SK-N-SH (cell line): ENCODE measurements around the gene STXBP6. TPM values are rescaled to one million over a fixed set of nuclear protein-coding genes. Genes with fewer than 3 reads are reported as not detected.

ENCODE experiments used
- CTCF ChIA-PET: fragments of 300-600, 350-600 bp; formaldehyde crosslinking; extraction: SDS; loops from one replicate; lab custom pipeline; 2021; lab: Yijun Ruan, JAX
- POLR2A ChIA-PET: fragments of 350-600 bp; sonication (Branson Sonifier 250); formaldehyde crosslinking; extraction: SDS; loops from one replicate; lab custom pipeline; 2020; ENCODE audit warnings: antibody characterized with exemption, inconsistent platforms; lab: Yijun Ruan, JAX
- DNase-seq: peaks from one replicate; pipeline ENCODE4 v3.0.0; 2012
- H2AFZ ChIP-seq: fragments of 200-600 bp; sonication (generic); 2 replicates; pipeline ENCODE4 v1.8.1; 2016; ENCODE audit warnings: antibody characterized with exemption, mild to moderate bottlenecking, low read depth
- H3F3A ChIP-seq: fragments of 200-600 bp; sonication (generic); replicated peaks from 2 replicates; pipeline ENCODE3; 2016; ENCODE audit warnings: antibody characterized with exemption, mild to moderate bottlenecking; ENCODE audit not compliant: insufficient read depth
- H3K27ac ChIP-seq, 2 experiments: fragments of 200-500 bp in 1 of 2; fragments of 200-600 bp in 1 of 2; sonication (Bioruptor generic) in 1 of 2; sonication (generic), shearing (Covaris generic) in 1 of 2; 2 replicates each; pipeline versions ENCODE4 v1.5.1 to v1.6.1; 2014 to 2016; ENCODE audit warnings: low read depth in 2 of 2, inconsistent platforms in 1 of 2, low read length in 1 of 2, mild to moderate bottlenecking in 1 of 2, mixed read lengths in 1 of 2
- H3K27me3 ChIP-seq: fragments of 200-600 bp; sonication (generic), shearing (Covaris generic); 2 replicates; pipeline ENCODE4 v1.6.1; 2016; ENCODE audit warnings: mixed run types; ENCODE audit not compliant: insufficient read depth
- H3K36me3 ChIP-seq, 2 experiments: fragments of 200-500 bp in 1 of 2; fragments of 200-600 bp in 1 of 2; sonication (Bioruptor generic) in 1 of 2; sonication (generic) in 1 of 2; replicated peaks in 1 of 2; 2 replicates each; pipeline versions ENCODE3 to v1.5.1; 2014 to 2016; ENCODE audit warnings: low read length in 1 of 2, mild to moderate bottlenecking in 1 of 2; ENCODE audit not compliant: insufficient read depth in 2 of 2, control insufficient read depth in 1 of 2
- H3K4me1 ChIP-seq, 2 experiments: fragments of 200-500 bp in 1 of 2; fragments of 200-600 bp in 1 of 2; sonication (Bioruptor generic) in 1 of 2; sonication (generic), shearing (Covaris generic) in 1 of 2; 2 replicates each; pipeline versions ENCODE4 v1.5.1 to v1.6.1; 2014 to 2016; ENCODE audit warnings: low read depth in 1 of 2, low read length in 1 of 2, mixed run types in 1 of 2; ENCODE audit not compliant: insufficient read depth in 2 of 2, control insufficient read depth in 1 of 2
- H3K4me2 ChIP-seq: fragments of 200-600 bp; sonication (generic), shearing (Covaris generic); 2 replicates; pipeline ENCODE4 v1.6.1; 2017; ENCODE audit warnings: mixed run types
- H3K4me3 ChIP-seq, 2 experiments: fragments of 200-500 bp in 1 of 2; fragments of 200-600 bp in 1 of 2; sonication (Bioruptor generic) in 1 of 2; sonication (generic), shearing (Covaris generic) in 1 of 2; 2 replicates each; pipeline versions ENCODE4 v1.5.1 to v1.8.1; 2014 to 2016; ENCODE audit warnings: low read depth in 2 of 2, inconsistent platforms in 1 of 2, low read length in 1 of 2, mild to moderate bottlenecking in 1 of 2, mixed read lengths in 1 of 2, moderate library complexity in 1 of 2
- H3K79me2 ChIP-seq: fragments of 200-600 bp; sonication (generic); 2 replicates; pipeline ENCODE4 v1.8.1; 2017; ENCODE audit warnings: mild to moderate bottlenecking; ENCODE audit not compliant: insufficient read depth
- H3K9ac ChIP-seq: fragments of 200-600 bp; sonication (generic); 2 replicates; pipeline ENCODE4 v1.6.1; 2017; ENCODE audit warnings: mixed run types
- H3K9me2 ChIP-seq: fragments of 200-600 bp; sonication (generic); 2 replicates; pipeline ENCODE4 v1.6.1; 2017; ENCODE audit warnings: mixed run types
- H3K9me3 ChIP-seq: fragments of 200-600 bp; sonication (generic); 2 replicates; pipeline ENCODE4 v1.6.1; 2017; ENCODE audit warnings: mixed run types, mild to moderate bottlenecking, moderate library complexity
- H4K20me1 ChIP-seq: fragments of 200-600 bp; sonication (generic); 2 replicates; pipeline ENCODE4 v1.6.1; 2017; ENCODE audit warnings: mild to moderate bottlenecking, mixed run types; ENCODE audit not compliant: insufficient read depth
- CHD2 ChIP-seq: fragments of 150-350 bp; IDR thresholded peaks from 2 replicates; pipeline ENCODE4 v1.6.1; 2018; ENCODE audit warnings: low read length; ENCODE audit not compliant: partially characterized antibody
- EP300 ChIP-seq, 2 experiments: IDR thresholded peaks; 2 replicates each; pipeline versions ENCODE4 v1.4.0 to v1.6.1; 2012; ENCODE audit warnings: borderline replicate concordance in 1 of 2, low read depth in 1 of 2, low read length in 1 of 2
- EZH2phosphoT487 ChIP-seq: fragments of 200-600 bp; sonication (generic); IDR thresholded peaks from 2 replicates; pipeline ENCODE4 v1.6.1; 2017; ENCODE audit warnings: low read depth, mixed run types, mild to moderate bottlenecking, antibody characterized with exemption, moderate library complexity, borderline replicate concordance
- FOXM1 ChIP-seq: IDR thresholded peaks from 2 replicates; pipeline ENCODE4 v1.4.0; 2012; ENCODE audit warnings: low read depth, mild to moderate bottlenecking
- GABPA ChIP-seq: IDR thresholded peaks from 2 replicates; pipeline ENCODE4 v1.4.0; 2012; ENCODE audit warnings: low read depth, mild to moderate bottlenecking
- JUND ChIP-seq: IDR thresholded peaks from 2 replicates; pipeline ENCODE4 v1.4.0; 2012
- MXI1 ChIP-seq: IDR thresholded peaks from 2 replicates; pipeline ENCODE4 v1.6.1; 2012; ENCODE audit warnings: mild to moderate bottlenecking, low read depth, low read length, improper control_type of control experiment
- NFIC ChIP-seq: IDR thresholded peaks from 2 replicates; pipeline ENCODE4 v1.4.0; 2012; ENCODE audit warnings: borderline replicate concordance
- PBX3 ChIP-seq: IDR thresholded peaks from 2 replicates; pipeline ENCODE4; 2012
- RCOR1 ChIP-seq: fragments of 150-350 bp; IDR thresholded peaks from 2 replicates; pipeline ENCODE4 v1.6.1; 2017; ENCODE audit warnings: antibody characterized with exemption, low read length
- RXRA ChIP-seq: IDR thresholded peaks from 2 replicates; pipeline ENCODE4 v1.4.0; 2012; ENCODE audit warnings: low read depth, mild to moderate bottlenecking, borderline replicate concordance
- SIN3A ChIP-seq: IDR thresholded peaks from 2 replicates; pipeline ENCODE4 v1.6.1; 2012; ENCODE audit warnings: low read depth, mild to moderate bottlenecking, low read length, moderate library complexity, borderline replicate concordance
- SMC3 ChIP-seq: IDR thresholded peaks from 2 replicates; pipeline ENCODE4 v1.6.1; 2012; ENCODE audit warnings: low read depth, low read length, improper control_type of control experiment
- TCF12 ChIP-seq: IDR thresholded peaks from 2 replicates; pipeline ENCODE4 v1.4.0; 2012
- YY1 ChIP-seq: IDR thresholded peaks from 2 replicates; pipeline ENCODE4 v1.4.0; 2012; ENCODE audit warnings: low read depth, mild to moderate bottlenecking
- ZBTB33 ChIP-seq: IDR thresholded peaks from 2 replicates; pipeline ENCODE4 v1.4.0; 2012; ENCODE audit warnings: low read depth, borderline replicate concordance
- WGBS: methylation state at CpG from one replicate; pipeline ENCODE4 v1.1.6; 2017; ENCODE audit warnings: low lambda C conversion rate; 5-methylcytosine and 5-hydroxymethylcytosine counted together
- polyA plus RNA-seq, 3 experiments: library from polyadenylated mRNA; depleted of rRNA; stranded (reverse); fragments of >200 nt; gene quantifications; 2 replicates each; pipeline ENCODE4 v1.2.3, GENCODE V29; 2012
- TF ChIP-seq, protein P1 (sequence below): IDR thresholded peaks from 2 replicates; pipeline ENCODE4 v1.6.1; 2012; ENCODE audit warnings: mild to moderate bottlenecking, low read depth, low read length, moderate library complexity
- TF ChIP-seq, protein P2 (sequence below): fragments of 200-600 bp; sonication (generic); IDR thresholded peaks from 2 replicates; pipeline ENCODE4 v1.6.1; 2017; ENCODE audit warnings: antibody characterized with exemption, mild to moderate bottlenecking, moderate library complexity
- TF ChIP-seq, protein P3 (sequence below): fragments of 150-350 bp; IDR thresholded peaks from 2 replicates; pipeline ENCODE4 v1.6.1; 2017; ENCODE audit warnings: antibody characterized with exemption, low read length, low read depth, borderline replicate concordance

The STXBP6 gene
- polyA plus RNA-seq, 1 of the 3 experiments (the other 2 are of a cell fraction) = 0.16 TPM

GRCh38 chr14:25090256-25090655 lies 40.3 kb upstream of the STXBP6 start:
- H3F3A ChIP-seq = no peaks in the 10 kb centered on the region
- CTCF ChIA-PET = no interaction called here
- no peaks in the 10 kb centered on the region; the same call in 1 of the 2 replicates for H3K27me3 ChIP-seq
- no peaks in the 10 kb centered on the region for H3K4me1 ChIP-seq
- no peak for DNase-seq
- H3K9ac ChIP-seq = no peak overlapping the region
- TF ChIP-seq SIN3A (no peak), EP300 (IDR thresholded peaks at IDR 0.05; ENCODE audit: borderline replicate concordance in 1 of 2, low read depth in 1 of 2, low read length in 1 of 2) (no peak), MXI1 (no peak), RXRA (no peak), YY1 (no peak)
- TF ChIP-seq, protein P1, sequence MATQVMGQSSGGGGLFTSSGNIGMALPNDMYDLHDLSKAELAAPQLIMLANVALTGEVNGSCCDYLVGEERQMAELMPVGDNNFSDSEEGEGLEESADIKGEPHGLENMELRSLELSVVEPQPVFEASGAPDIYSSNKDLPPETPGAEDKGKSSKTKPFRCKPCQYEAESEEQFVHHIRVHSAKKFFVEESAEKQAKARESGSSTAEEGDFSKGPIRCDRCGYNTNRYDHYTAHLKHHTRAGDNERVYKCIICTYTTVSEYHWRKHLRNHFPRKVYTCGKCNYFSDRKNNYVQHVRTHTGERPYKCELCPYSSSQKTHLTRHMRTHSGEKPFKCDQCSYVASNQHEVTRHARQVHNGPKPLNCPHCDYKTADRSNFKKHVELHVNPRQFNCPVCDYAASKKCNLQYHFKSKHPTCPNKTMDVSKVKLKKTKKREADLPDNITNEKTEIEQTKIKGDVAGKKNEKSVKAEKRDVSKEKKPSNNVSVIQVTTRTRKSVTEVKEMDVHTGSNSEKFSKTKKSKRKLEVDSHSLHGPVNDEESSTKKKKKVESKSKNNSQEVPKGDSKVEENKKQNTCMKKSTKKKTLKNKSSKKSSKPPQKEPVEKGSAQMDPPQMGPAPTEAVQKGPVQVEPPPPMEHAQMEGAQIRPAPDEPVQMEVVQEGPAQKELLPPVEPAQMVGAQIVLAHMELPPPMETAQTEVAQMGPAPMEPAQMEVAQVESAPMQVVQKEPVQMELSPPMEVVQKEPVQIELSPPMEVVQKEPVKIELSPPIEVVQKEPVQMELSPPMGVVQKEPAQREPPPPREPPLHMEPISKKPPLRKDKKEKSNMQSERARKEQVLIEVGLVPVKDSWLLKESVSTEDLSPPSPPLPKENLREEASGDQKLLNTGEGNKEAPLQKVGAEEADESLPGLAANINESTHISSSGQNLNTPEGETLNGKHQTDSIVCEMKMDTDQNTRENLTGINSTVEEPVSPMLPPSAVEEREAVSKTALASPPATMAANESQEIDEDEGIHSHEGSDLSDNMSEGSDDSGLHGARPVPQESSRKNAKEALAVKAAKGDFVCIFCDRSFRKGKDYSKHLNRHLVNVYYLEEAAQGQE = no peak
- TF ChIP-seq, all 33 proteins: peak for 0
- Histone ChIP-seq H3K27ac (no peak overlapping the region), H3K9me3 (no peaks in the 10 kb centered on the region), H3K79me2 (no peaks in the 10 kb centered on the region), H3K9me2 (no peaks in the 10 kb centered on the region), H3K36me3 (no peaks in the 10 kb centered on the region), H4K20me1 (no peaks in the 10 kb centered on the region), H3K4me2 (no peak overlapping the region), H2AFZ (no peak overlapping the region), H3K4me3 (no peak overlapping the region)
- POLR2A ChIA-PET = no interaction called here
- WGBS = 0% methylated on average over 2 of the region's 2 CpGs

DNA sequence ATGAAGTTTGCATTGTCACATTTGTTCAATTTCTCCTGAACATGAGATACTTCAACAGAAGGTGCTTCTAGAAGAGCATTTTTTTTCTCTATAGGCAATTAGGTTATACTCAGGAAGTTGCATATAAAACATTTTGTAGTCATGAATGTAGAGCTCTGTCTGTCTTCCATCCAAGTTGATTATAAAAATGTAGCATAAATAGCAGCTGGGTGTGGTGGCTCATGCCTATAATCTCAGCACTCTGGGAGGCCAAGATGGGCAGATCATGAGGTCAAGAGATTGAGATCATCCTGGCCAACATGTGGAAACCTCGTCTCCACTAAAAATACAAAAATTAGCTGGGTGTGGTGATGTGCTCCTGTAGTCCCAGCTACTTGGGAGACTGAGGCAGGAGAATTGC lies 39.5 kb upstream of the STXBP6 start:
- CTCF ChIA-PET = no interaction called here
- H3K4me3 ChIP-seq = no peak overlapping the region
- TF ChIP-seq SIN3A = no peak
- no peak for TF ChIP-seq GABPA
- TF ChIP-seq FOXM1 = no peak
- TF ChIP-seq, protein P2, sequence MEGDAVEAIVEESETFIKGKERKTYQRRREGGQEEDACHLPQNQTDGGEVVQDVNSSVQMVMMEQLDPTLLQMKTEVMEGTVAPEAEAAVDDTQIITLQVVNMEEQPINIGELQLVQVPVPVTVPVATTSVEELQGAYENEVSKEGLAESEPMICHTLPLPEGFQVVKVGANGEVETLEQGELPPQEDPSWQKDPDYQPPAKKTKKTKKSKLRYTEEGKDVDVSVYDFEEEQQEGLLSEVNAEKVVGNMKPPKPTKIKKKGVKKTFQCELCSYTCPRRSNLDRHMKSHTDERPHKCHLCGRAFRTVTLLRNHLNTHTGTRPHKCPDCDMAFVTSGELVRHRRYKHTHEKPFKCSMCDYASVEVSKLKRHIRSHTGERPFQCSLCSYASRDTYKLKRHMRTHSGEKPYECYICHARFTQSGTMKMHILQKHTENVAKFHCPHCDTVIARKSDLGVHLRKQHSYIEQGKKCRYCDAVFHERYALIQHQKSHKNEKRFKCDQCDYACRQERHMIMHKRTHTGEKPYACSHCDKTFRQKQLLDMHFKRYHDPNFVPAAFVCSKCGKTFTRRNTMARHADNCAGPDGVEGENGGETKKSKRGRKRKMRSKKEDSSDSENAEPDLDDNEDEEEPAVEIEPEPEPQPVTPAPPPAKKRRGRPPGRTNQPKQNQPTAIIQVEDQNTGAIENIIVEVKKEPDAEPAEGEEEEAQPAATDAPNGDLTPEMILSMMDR = no peak
- no peak for TF ChIP-seq TCF12
- TF ChIP-seq EZH2phosphoT487 = no peak
- no peak for TF ChIP-seq PBX3
- no peak for TF ChIP-seq JUND
- TF ChIP-seq, protein P3, sequence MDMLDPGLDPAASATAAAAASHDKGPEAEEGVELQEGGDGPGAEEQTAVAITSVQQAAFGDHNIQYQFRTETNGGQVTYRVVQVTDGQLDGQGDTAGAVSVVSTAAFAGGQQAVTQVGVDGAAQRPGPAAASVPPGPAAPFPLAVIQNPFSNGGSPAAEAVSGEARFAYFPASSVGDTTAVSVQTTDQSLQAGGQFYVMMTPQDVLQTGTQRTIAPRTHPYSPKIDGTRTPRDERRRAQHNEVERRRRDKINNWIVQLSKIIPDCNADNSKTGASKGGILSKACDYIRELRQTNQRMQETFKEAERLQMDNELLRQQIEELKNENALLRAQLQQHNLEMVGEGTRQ = no peak
- no peak for TF ChIP-seq RXRA
- TF ChIP-seq NFIC = no peak
- no peak for TF ChIP-seq CHD2
- no peak for TF ChIP-seq SMC3
- no peak for TF ChIP-seq RCOR1
- no peak for TF ChIP-seq ZBTB33

More for the DNA sequence above, 39.5 kb upstream of the STXBP6 start:
- no peak overlapping the region for H3K27ac ChIP-seq
- POLR2A ChIA-PET = no interaction called here
- no peaks in the 10 kb centered on the region for H3K9me3 ChIP-seq
- no peaks in the 10 kb centered on the region for H3K4me1 ChIP-seq
- no peaks in the 10 kb centered on the region; the same call in 1 of the 2 replicates for H3K27me3 ChIP-seq
- no peaks in the 10 kb centered on the region for H3K79me2 ChIP-seq
- DNase-seq = no peak
- no peak overlapping the region for H3K9ac ChIP-seq
- H3K4me2 ChIP-seq = no peak overlapping the region
- no peak overlapping the region for H2AFZ ChIP-seq
- no peaks in the 10 kb centered on the region for H3K36me3 ChIP-seq
- H4K20me1 ChIP-seq = no peaks in the 10 kb centered on the region
- no peaks in the 10 kb centered on the region for H3K9me2 ChIP-seq
- 0% methylated on average over 1 of the region's 1 CpG for whole genome bisulfite sequencing
- no peaks in the 10 kb centered on the region for H3F3A ChIP-seq
